Heart left ventricle (tissue), 13 donors: ENCODE results near the gene MALRD1.

Experiments used
- POLR2A ChIP-seq, 2 donors: fragments of 450-650 bp; IDR thresholded peaks; one replicate each; pipeline ENCODE4 v1.6.1; 2017; ENCODE audit warnings: antibody characterized with exemption in 2 of 2, mild to moderate bottlenecking in 2 of 2, moderate library complexity in 2 of 2
- TF ChIP-seq, protein P1 (sequence below), 12 donors: fragments of 200-600 bp; sonication (generic) in 4 of 12; IDR thresholded peaks; one replicate each; pipeline versions ENCODE4 v1.5.0 to v1.8.0; 2018 to 2022; ENCODE audit warnings: antibody characterized with exemption in 12 of 12, mild to moderate bottlenecking in 5 of 12
- donor health status: ischemic (EF 13 %, LVEDD 7.1; RV severe dilation, severe dysfunction).
- donor health status: DM: no; HTN: yes; CAD: no.
- donor health status: DM: no; HTN: no; CAD: no.
- donor health status: ischemic (EF 25% LVEDD 6.9; RV normal size, moderate dysfunction).
- donor health status: ischemic (EF 25% LVEDD 5.7; RV mildly dilated, moderate dysfunction).
- donor health status: ischemic (EF 35%, LVEDD 5.7; RV mildly dilated, moderate dysfunction).
- donor health status: nonischemic (EF 11% LVEDD 7.7; RV severe dilation, severe dysfunction).
- donor health status: DM: yes; HTN: yes; CAD: no.
- donor health status: PGD.
- donor health status: ischemic (EF 29% LVEDD 5.4; RV normal size, mild dysfunction).
- donor health status: nonischemic (EF 23%, LVEDD 6.1; RV moderate dilation, normal function).

- TF ChIP-seq POLR2A (IDR thresholded peaks at IDR 0.05), result no peak
- TF ChIP-seq, protein P1, sequence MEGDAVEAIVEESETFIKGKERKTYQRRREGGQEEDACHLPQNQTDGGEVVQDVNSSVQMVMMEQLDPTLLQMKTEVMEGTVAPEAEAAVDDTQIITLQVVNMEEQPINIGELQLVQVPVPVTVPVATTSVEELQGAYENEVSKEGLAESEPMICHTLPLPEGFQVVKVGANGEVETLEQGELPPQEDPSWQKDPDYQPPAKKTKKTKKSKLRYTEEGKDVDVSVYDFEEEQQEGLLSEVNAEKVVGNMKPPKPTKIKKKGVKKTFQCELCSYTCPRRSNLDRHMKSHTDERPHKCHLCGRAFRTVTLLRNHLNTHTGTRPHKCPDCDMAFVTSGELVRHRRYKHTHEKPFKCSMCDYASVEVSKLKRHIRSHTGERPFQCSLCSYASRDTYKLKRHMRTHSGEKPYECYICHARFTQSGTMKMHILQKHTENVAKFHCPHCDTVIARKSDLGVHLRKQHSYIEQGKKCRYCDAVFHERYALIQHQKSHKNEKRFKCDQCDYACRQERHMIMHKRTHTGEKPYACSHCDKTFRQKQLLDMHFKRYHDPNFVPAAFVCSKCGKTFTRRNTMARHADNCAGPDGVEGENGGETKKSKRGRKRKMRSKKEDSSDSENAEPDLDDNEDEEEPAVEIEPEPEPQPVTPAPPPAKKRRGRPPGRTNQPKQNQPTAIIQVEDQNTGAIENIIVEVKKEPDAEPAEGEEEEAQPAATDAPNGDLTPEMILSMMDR (IDR thresholded peaks at IDR 0.05), result no peak
These were observed at the start of gene MALRD1 for GRCh38 chr10:19048489-19048888.
